ENCODE data around the gene TRIM26.

DNA sequence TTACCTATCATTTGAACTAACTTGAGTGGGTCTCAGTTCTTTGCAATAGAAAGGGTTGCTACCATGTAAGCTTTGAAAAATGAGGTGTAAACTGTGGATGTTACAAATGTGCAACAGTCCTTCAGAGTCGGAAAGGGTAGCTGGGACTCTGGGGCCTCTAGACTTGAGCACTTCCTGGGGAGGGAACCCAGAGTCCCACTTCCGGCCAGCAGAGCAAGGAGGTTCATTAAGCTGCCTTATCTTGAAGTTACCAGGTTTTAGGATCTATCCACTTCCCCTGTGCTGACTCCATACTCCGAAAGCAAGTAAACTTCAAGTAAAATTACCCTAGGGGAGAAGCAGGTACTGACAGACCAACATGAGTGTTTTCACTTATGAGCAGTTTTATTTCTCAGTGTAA lies 61.6 kb downstream of the TRIM26 start:
- TF ChIP-seq, protein P1, sequence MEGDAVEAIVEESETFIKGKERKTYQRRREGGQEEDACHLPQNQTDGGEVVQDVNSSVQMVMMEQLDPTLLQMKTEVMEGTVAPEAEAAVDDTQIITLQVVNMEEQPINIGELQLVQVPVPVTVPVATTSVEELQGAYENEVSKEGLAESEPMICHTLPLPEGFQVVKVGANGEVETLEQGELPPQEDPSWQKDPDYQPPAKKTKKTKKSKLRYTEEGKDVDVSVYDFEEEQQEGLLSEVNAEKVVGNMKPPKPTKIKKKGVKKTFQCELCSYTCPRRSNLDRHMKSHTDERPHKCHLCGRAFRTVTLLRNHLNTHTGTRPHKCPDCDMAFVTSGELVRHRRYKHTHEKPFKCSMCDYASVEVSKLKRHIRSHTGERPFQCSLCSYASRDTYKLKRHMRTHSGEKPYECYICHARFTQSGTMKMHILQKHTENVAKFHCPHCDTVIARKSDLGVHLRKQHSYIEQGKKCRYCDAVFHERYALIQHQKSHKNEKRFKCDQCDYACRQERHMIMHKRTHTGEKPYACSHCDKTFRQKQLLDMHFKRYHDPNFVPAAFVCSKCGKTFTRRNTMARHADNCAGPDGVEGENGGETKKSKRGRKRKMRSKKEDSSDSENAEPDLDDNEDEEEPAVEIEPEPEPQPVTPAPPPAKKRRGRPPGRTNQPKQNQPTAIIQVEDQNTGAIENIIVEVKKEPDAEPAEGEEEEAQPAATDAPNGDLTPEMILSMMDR (IDR thresholded peaks at IDR 0.05; ENCODE audit: insufficient read depth, low read length, poor library complexity, severe bottlenecking), result no peak
- no peak for TF ChIP-seq EZH2phosphoT487 (conservative IDR thresholded peaks at IDR 0.05; ENCODE audit: low read length)

All from SU-DHL-6 (cell line).